ENCODE data around the gene PPFIBP1.
"Not testable (repeated sequence)": the region's sequence is repeated elsewhere in the genome, so short reads cannot be mapped to it uniquely, and the experiment has no call there.

PPFIBP1 gene

GRCh38 chr12:27591698-27592097, 67.7 kb downstream of the PPFIBP1 start:
- not testable (repeated sequence) for DNase-seq (ENCODE audit: low read depth in 2 of 2)

- no peak for DNase-seq (ENCODE audit: low read depth in 2 of 2)
These were observed 68.5 kb downstream of the PPFIBP1 start for GRCh38 chr12:27592548-27592947.

- DNase-seq (ENCODE audit: low read depth in 2 of 2) = no peak
These were observed 69.3 kb downstream of the PPFIBP1 start for GRCh38 chr12:27593266-27593665.

- no peak for DNase-seq (ENCODE audit: low read depth in 2 of 2)
These were observed 71.2 kb downstream of the PPFIBP1 start for GRCh38 chr12:27595231-27595642.

GRCh38 chr12:27598866-27599265, 74.9 kb downstream of the PPFIBP1 start:
- DNase-seq (ENCODE audit: low read depth in 2 of 2) = not testable (repeated sequence)

- not testable (repeated sequence) for DNase-seq (ENCODE audit: low read depth in 2 of 2)
These were observed 77.2 kb downstream of the PPFIBP1 start for GRCh38 chr12:27601056-27601828.

- no peak for DNase-seq (ENCODE audit: low read depth in 2 of 2)
These were observed 78.5 kb downstream of the PPFIBP1 start for GRCh38 chr12:27602516-27602915.

GRCh38 chr12:27604431-27604830, 80.4 kb downstream of the PPFIBP1 start:
- DNase-seq (ENCODE audit: low read depth in 2 of 2) = no peak

- DNase-seq (ENCODE audit: low read depth in 2 of 2) = no peak
These were observed 83.0 kb downstream of the PPFIBP1 start for GRCh38 chr12:27606986-27607385.

GRCh38 chr12:27607591-27607990, 83.6 kb downstream of the PPFIBP1 start:
- no peak for DNase-seq (ENCODE audit: low read depth in 2 of 2)

GRCh38 chr12:27608890-27609289, 84.9 kb downstream of the PPFIBP1 start:
- no peak for DNase-seq (ENCODE audit: low read depth in 2 of 2)

GRCh38 chr12:27610374-27610773, 86.4 kb downstream of the PPFIBP1 start:
- DNase-seq (ENCODE audit: low read depth in 2 of 2) = no peak

GRCh38 chr12:27614386-27614785, 90.4 kb downstream of the PPFIBP1 start:
- DNase-seq (ENCODE audit: low read depth in 2 of 2) = no peak

- DNase-seq (ENCODE audit: low read depth in 2 of 2) = no peak
These were observed 90.9 kb downstream of the PPFIBP1 start for GRCh38 chr12:27614866-27615265.

GRCh38 chr12:27615331-27615891, 91.4 kb downstream of the PPFIBP1 start:
- DNase-seq (ENCODE audit: low read depth in 2 of 2) = no peak

GRCh38 chr12:27616356-27617142, 92.5 kb downstream of the PPFIBP1 start:
- DNase-seq (ENCODE audit: low read depth in 2 of 2) = no peak

GRCh38 chr12:27618836-27619235, 94.8 kb downstream of the PPFIBP1 start:
- no peak for DNase-seq (ENCODE audit: low read depth in 2 of 2)

GRCh38 chr12:27619308-27619707, 95.3 kb downstream of the PPFIBP1 start:
- DNase-seq (ENCODE audit: low read depth in 2 of 2) = no peak

GRCh38 chr12:27620121-27620520, 96.1 kb downstream of the PPFIBP1 start:
- no peak for DNase-seq (ENCODE audit: low read depth in 2 of 2)

- DNase-seq (ENCODE audit: low read depth in 2 of 2) = no peak
These were observed 98.6 kb downstream of the PPFIBP1 start for GRCh38 chr12:27622436-27623195.

- DNase-seq (ENCODE audit: low read depth in 2 of 2) = no peak
These were observed 99.6 kb downstream of the PPFIBP1 start for GRCh38 chr12:27623645-27624044.

- no peak for DNase-seq (ENCODE audit: low read depth in 2 of 2)
These were observed 100.6 kb downstream of the PPFIBP1 start for GRCh38 chr12:27624586-27624985.

Data from stimulated activated CD8-positive, alpha-beta memory T cell treated with anti-CD3 and anti-CD28 coated beads, Interleukin-2, amount 100 ng/mL, for 48 hours (primary cell).